HG03565 (cell line): ENCODE results near the gene ZSWIM4.

Experiments
- ATAC-seq: cut with Tn5 transposase; IDR thresholded peaks from one replicate; pipeline ENCODE4 v1.9.1; 2021; ENCODE audit warnings: mild to moderate bottlenecking, moderate library complexity; ENCODE audit not compliant: unreplicated experiment

The ZSWIM4 gene

GRCh38 chr19:13806728-13807127 is 11.5 kb downstream of the ZSWIM4 start:
- no peak for ATAC-seq

- no peak for ATAC-seq
Observed at GRCh38 chr19:13807421-13808021, 12.3 kb downstream of the ZSWIM4 start.

GRCh38 chr19:13808856-13809255 is 13.6 kb downstream of the ZSWIM4 start:
- ATAC-seq: no peak

- ATAC-seq: no peak
Observed at GRCh38 chr19:13812544-13812943, 17.3 kb downstream of the ZSWIM4 start.

GRCh38 chr19:13813147-13813546 is 17.9 kb downstream of the ZSWIM4 start:
- ATAC-seq: no peak

GRCh38 chr19:13814550-13814949 is 19.3 kb downstream of the ZSWIM4 start:
- ATAC-seq: no peak

GRCh38 chr19:13817018-13817614 is 21.9 kb downstream of the ZSWIM4 start:
- ATAC-seq: no peak

GRCh38 chr19:13817615-13818371 is 22.6 kb downstream of the ZSWIM4 start:
- no peak for ATAC-seq

GRCh38 chr19:13819238-13819637 is 24.0 kb downstream of the ZSWIM4 start:
- no peak for ATAC-seq

GRCh38 chr19:13821292-13821691 is 26.0 kb downstream of the ZSWIM4 start:
- no peak for ATAC-seq

GRCh38 chr19:13823256-13823655 is 28.0 kb downstream of the ZSWIM4 start:
- ATAC-seq: no peak

- no peak for ATAC-seq
Observed at GRCh38 chr19:13823901-13824300, 28.7 kb downstream of the ZSWIM4 start.

- no peak for ATAC-seq
Observed at GRCh38 chr19:13824703-13825102, 29.5 kb downstream of the ZSWIM4 start.

GRCh38 chr19:13825489-13826441 is 30.5 kb downstream of the ZSWIM4 start:
- no peak for ATAC-seq

- no peak for ATAC-seq
Observed at GRCh38 chr19:13826652-13827235, 31.5 kb downstream of the ZSWIM4 start.

- no peak for ATAC-seq
Observed at GRCh38 chr19:13827656-13828055, 32.4 kb downstream of the ZSWIM4 start.

- no peak for ATAC-seq
Observed at GRCh38 chr19:13830114-13830740, 35.0 kb downstream of the ZSWIM4 start.

GRCh38 chr19:13830741-13831536 is 35.7 kb downstream of the ZSWIM4 start:
- ATAC-seq: no peak
